HEK293T (cell line): ENCODE results near the gene CLEC18B.
"Not testable (repeated sequence)": the region's sequence is repeated elsewhere in the genome, so short reads cannot be mapped to it uniquely, and the experiment has no call there.

ENCODE experiments used
- ARNT ChIP-seq: fragments of 450-650 bp; IDR thresholded peaks from 2 replicates; pipeline ENCODE4 v1.6.1; 2017; ENCODE audit warnings: mild to moderate bottlenecking
- CTBP1 ChIP-seq: fragments of 450-650 bp; IDR thresholded peaks from 2 replicates; pipeline ENCODE4 v1.6.1; 2016; ENCODE audit warnings: borderline replicate concordance
- ELF4 ChIP-seq: fragments of 450-650 bp; IDR thresholded peaks from 2 replicates; pipeline ENCODE4 v1.6.1; 2017; ENCODE audit warnings: antibody characterized with exemption
- FOXA1 ChIP-seq: fragments of 450-650 bp; IDR thresholded peaks from 2 replicates; pipeline ENCODE4 v1.6.1; 2016; ENCODE audit warnings: mild to moderate bottlenecking
- FOXK2 ChIP-seq: fragments of 450-650 bp; IDR thresholded peaks from 2 replicates; pipeline ENCODE4 v1.6.1; 2016; ENCODE audit warnings: mild to moderate bottlenecking
- FOXM1 ChIP-seq: fragments of 450-650 bp; IDR thresholded peaks from 2 replicates; pipeline ENCODE4 v1.6.1; 2017; ENCODE audit warnings: mild to moderate bottlenecking, borderline replicate concordance
- L3MBTL2 ChIP-seq: fragments of 450-650 bp; conservative IDR thresholded peaks from 2 replicates; pipeline ENCODE4 v1.6.1; 2016; ENCODE audit warnings: mild to moderate bottlenecking
- LEF1 ChIP-seq: fragments of 450-650 bp; IDR thresholded peaks from 2 replicates; pipeline ENCODE4 v1.6.1; 2017; ENCODE audit warnings: mild to moderate bottlenecking, borderline replicate concordance
- NFRKB ChIP-seq: fragments of 450-650 bp; IDR thresholded peaks from 2 replicates; pipeline ENCODE4 v1.6.1; 2016; ENCODE audit warnings: mild to moderate bottlenecking, moderate library complexity
- SP1 ChIP-seq: fragments of 450-650 bp; IDR thresholded peaks from 2 replicates; pipeline ENCODE4 v1.6.1; 2017
- SUZ12 ChIP-seq: fragments of 450-650 bp; IDR thresholded peaks from 2 replicates; pipeline ENCODE4 v1.6.1; 2016; ENCODE audit warnings: mild to moderate bottlenecking
- TARDBP ChIP-seq: fragments of 450-650 bp; IDR thresholded peaks from 2 replicates; pipeline ENCODE4 v1.6.1; 2016

DNA sequence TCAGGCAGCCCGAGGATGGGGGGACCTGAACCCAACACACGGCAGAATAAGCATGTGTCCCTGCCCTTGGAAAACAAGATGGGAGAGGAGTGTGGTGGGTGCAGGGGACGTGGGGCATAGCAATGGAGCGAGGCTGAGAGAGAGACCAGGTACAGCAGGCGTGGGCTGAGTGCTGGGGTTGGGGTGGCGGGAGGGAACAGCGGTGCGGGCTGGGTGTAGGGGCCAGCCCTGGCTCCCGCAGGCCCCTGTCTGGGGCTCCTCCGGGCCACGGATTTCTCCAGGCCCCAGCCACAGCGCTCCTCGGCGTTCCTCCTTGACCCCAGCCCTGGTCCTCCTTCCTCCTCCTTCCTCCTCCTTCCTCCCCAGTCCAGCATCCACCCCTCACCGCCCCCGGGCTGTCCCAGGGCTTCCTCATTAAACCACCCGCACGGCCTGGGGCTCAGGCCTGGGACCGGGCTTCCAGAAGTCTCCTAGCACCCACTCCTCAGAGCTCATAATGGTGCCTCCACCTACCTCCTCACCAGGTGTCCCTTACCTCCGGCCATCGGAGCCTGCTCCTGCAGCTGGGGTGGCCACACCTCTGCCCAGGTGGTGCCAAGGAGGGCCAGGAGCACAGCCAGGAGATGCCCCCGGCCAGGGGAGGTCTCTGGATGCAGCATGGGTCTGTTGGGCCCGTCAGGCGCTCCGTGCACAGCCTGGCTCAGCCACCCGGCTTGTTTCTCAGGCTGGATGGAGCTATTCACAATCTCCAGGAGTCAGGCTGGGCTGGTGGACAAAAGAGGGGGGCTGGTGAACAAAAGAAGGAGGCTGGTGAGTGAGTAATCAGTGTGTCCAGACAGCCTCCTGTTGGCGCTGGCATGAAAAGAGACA is at the start of gene CLEC18B:
- TF ChIP-seq L3MBTL2, SUZ12, FOXA1, ELF4, ARNT, LEF1, SP1, TARDBP, NFRKB, FOXM1, FOXK2, CTBP1: not testable (repeated sequence)
